SH-SY5Y (cell line): Measurements from ENCODE around the gene SCN2B.

ENCODE experiments used
- GATA2 ChIP-seq: IDR thresholded peaks from 2 replicates; pipeline ENCODE4 v1.6.1; 2011; ENCODE audit warnings: mild to moderate bottlenecking, low read depth, low read length
- GATA3 ChIP-seq: IDR thresholded peaks from 2 replicates; pipeline ENCODE4 v1.6.1; 2011; ENCODE audit warnings: low read depth, mild to moderate bottlenecking, low read length, moderate library complexity

GRCh38 chr11:118148240-118148639, 28.2 kb downstream of the SCN2B start:
- TF ChIP-seq GATA2: no peak
- no peak for TF ChIP-seq GATA3
